Gastrocnemius medialis (tissue), 4 donors: ENCODE measurements around the gene HARS1.
A peak's percentile ranks its signal among the peaks of the same experiment; 100 is the strongest.

ENCODE experiments used
- CTCF ChIP-seq, 5 experiments: fragments of 450-650 bp in 3 of 5; fragments of 200-600 bp in 2 of 5; sonication (generic) in 2 of 5; IDR thresholded peaks in 4 of 5; conservative IDR thresholded peaks in 1 of 5; 1 replicate in 4 of 5; 2 replicates in 1 of 5; pipeline ENCODE4 v1.5.1; 2016 to 2019; ENCODE audit warnings: antibody characterized with exemption in 5 of 5, mild to moderate bottlenecking in 3 of 5, moderate library complexity in 3 of 5
- POLR2A ChIP-seq, 2 donors: fragments of 450-650 bp; IDR thresholded peaks; one replicate each; pipeline ENCODE4 v1.6.1; 2017; ENCODE audit warnings: antibody characterized with exemption in 2 of 2, mild to moderate bottlenecking in 2 of 2, moderate library complexity in 2 of 2

GRCh38 chr5:140710899-140711552, 19.9 kb upstream of the HARS1 start:
- TF ChIP-seq CTCF (IDR thresholded peaks at IDR 0.05 in 4 of 5, conservative IDR thresholded peaks at IDR 0.05 in 1 of 5), result no peak
- TF ChIP-seq POLR2A (IDR thresholded peaks at IDR 0.05), result peak; percentile 56 to 63
